ENCODE results near the gene MYH15. TPM values are rescaled to one million over a fixed set of nuclear protein-coding genes. Genes with fewer than 3 reads are reported as not detected.

Gene MYH15
- polyA plus RNA-seq, 1 experiment, result 0.68 TPM

DNA sequence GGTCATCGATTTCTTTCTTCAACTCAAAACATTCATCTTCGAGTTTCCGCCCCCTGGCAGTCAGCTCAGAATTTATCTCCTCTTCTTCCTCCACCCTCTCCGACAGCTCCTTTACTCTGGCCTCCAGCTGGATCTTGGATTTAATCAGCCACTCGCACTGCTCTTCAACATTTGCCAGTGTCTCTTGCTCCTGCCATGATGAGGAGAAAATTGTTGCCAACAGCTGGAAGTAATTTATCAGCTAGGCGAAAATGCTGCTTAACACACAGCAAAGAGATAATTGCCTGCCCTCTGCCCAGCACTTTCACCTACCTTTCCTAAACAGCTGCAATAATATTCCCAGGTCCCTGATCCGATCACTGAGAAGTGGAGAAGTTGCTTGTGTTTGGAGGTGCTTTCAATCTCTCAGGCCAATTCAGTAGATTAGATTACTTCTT lies 69.3 kb downstream of the MYH15 start:
- ChIA-PET CTCF (interaction anchor here (0.9 to 2.1 kb wide), 2 partner anchors 37 to 45 kb away, joined by 3 to 9 read pairs; no protein-coding TSS in a partner anchor), POLR2A (no interaction called here)
- H3K9me3 ChIP-seq (ENCODE audit: control insufficient read depth, insufficient read depth, low read length), result peaks cover 3% of the 10 kb centered on the region; the same call in 1 of the 2 replicates
- no peak for TF ChIP-seq CTCF (IDR thresholded peaks at IDR 0.05; ENCODE audit: low read depth, low read length)
- H3K4me3 ChIP-seq (ENCODE audit: low read depth, low read length), result no peak overlapping the region
- no peak for DNase-seq (ENCODE audit: low read depth, low spot score)
- H3K27me3 ChIP-seq (ENCODE audit: control insufficient read depth, insufficient read depth, low read length), result no peaks in the 10 kb centered on the region
- no peak overlapping the region for H3K27ac ChIP-seq (ENCODE audit: low read depth, low read length)

GRCh38 chr3:108438542-108438941 lies 71.9 kb downstream of the MYH15 start:
- no peaks in the 10 kb centered on the region for H3K27me3 ChIP-seq (ENCODE audit: control insufficient read depth, insufficient read depth, low read length)
- ChIA-PET CTCF (interaction anchor here (1.1 kb wide), 1 partner anchor 39 kb away, joined by 4 read pairs; no protein-coding TSS in a partner anchor), POLR2A (no interaction called here)
- no peaks in the 10 kb centered on the region for H3K9me3 ChIP-seq (ENCODE audit: control insufficient read depth, insufficient read depth, low read length)
- TF ChIP-seq CTCF (IDR thresholded peaks at IDR 0.05; ENCODE audit: low read depth, low read length), result no peak
- DNase-seq (ENCODE audit: low read depth, low spot score), result no peak
- no peak overlapping the region for H3K27ac ChIP-seq (ENCODE audit: low read depth, low read length)
- no peak overlapping the region for H3K4me3 ChIP-seq (ENCODE audit: low read depth, low read length)

GRCh38 chr3:108437439-108437838 lies 73.0 kb downstream of the MYH15 start:
- H3K27me3 ChIP-seq (ENCODE audit: control insufficient read depth, insufficient read depth, low read length), result no peaks in the 10 kb centered on the region
- CTCF ChIA-PET, result interaction anchor here (0.6 to 1.1 kb wide), 2 partner anchors 40 to 509 kb away, joined by 3 to 4 read pairs; no protein-coding TSS in a partner anchor

GRCh38 chr3:108433928-108434327 lies 76.5 kb downstream of the MYH15 start:
- no peak overlapping the region for H3K27ac ChIP-seq (ENCODE audit: low read depth, low read length)
- DNase-seq (ENCODE audit: low read depth, low spot score), result no peak
- ChIA-PET CTCF (no interaction called here), POLR2A (no interaction called here)
- peaks cover 7% of the 10 kb centered on the region for H3K9me3 ChIP-seq (ENCODE audit: control insufficient read depth, insufficient read depth, low read length)
- H3K27me3 ChIP-seq (ENCODE audit: control insufficient read depth, insufficient read depth, low read length), result no peaks in the 10 kb centered on the region
- TF ChIP-seq CTCF (IDR thresholded peaks at IDR 0.05; ENCODE audit: low read depth, low read length), result no peak
- no peak overlapping the region for H3K4me3 ChIP-seq (ENCODE audit: low read depth, low read length)

More at GRCh38 chr3:108437439-108437838, 73.0 kb downstream of the MYH15 start:
- DNase-seq (ENCODE audit: low read depth, low spot score), result no peak
- H3K27ac ChIP-seq (ENCODE audit: low read depth, low read length), result no peak overlapping the region
- POLR2A ChIA-PET, result interaction anchor here (0.7 kb wide), 1 partner anchor 485 kb away, joined by 6 read pairs; no protein-coding TSS in a partner anchor
- H3K4me3 ChIP-seq (ENCODE audit: low read depth, low read length), result no peak overlapping the region
- TF ChIP-seq CTCF (IDR thresholded peaks at IDR 0.05; ENCODE audit: low read depth, low read length), result no peak
- peaks cover 6% of the 10 kb centered on the region for H3K9me3 ChIP-seq (ENCODE audit: control insufficient read depth, insufficient read depth, low read length)

- H3K27me3 ChIP-seq (ENCODE audit: control insufficient read depth, insufficient read depth, low read length), result no peaks in the 10 kb centered on the region
- H3K9me3 ChIP-seq (ENCODE audit: control insufficient read depth, insufficient read depth, low read length), result peaks cover 7% of the 10 kb centered on the region
- no peak overlapping the region for H3K27ac ChIP-seq (ENCODE audit: low read depth, low read length)
- no peak for DNase-seq (ENCODE audit: low read depth, low spot score)
- no peak overlapping the region for H3K4me3 ChIP-seq (ENCODE audit: low read depth, low read length)
- ChIA-PET CTCF (no interaction called here), POLR2A (no interaction called here)
- no peak for TF ChIP-seq CTCF (IDR thresholded peaks at IDR 0.05; ENCODE audit: low read depth, low read length)
These were observed 78.0 kb downstream of the MYH15 start for GRCh38 chr3:108432431-108432830.
